Breast epithelium (tissue), 4 donors: ENCODE data around the gene KLHL41. TPM values are rescaled to one million over a fixed set of nuclear protein-coding genes. Genes with fewer than 3 reads are reported as not detected.

Experiments
- DNase-seq, 2 donors: peaks; one replicate each; pipeline ENCODE4 v3.0.0-alpha.2; 2019; ENCODE audit warnings: low spot score in 2 of 2
- H3K27ac ChIP-seq, 2 donors: fragments of 200-600 bp; sonication (generic) in 1 of 2; one replicate each; pipeline ENCODE4 v1.5.1; 2016 to 2019; ENCODE audit warnings: mild to moderate bottlenecking in 1 of 2
- H3K27me3 ChIP-seq, 2 donors: fragments of 200-600 bp; sonication (generic) in 1 of 2; one replicate each; pipeline versions ENCODE4 v1.5.1 to v1.6.0; 2017 to 2019; ENCODE audit warnings: control low read depth in 1 of 2, mild to moderate bottlenecking in 1 of 2
- H3K36me3 ChIP-seq: fragments of 200-600 bp; one replicate; pipeline ENCODE4 v1.5.1; 2019
- H3K4me1 ChIP-seq, 2 donors: fragments of 200-600 bp; sonication (generic); one replicate each; pipeline ENCODE4 v1.5.1; 2016 to 2019; ENCODE audit warnings: control low read depth in 1 of 2
- H3K4me3 ChIP-seq, 3 donors: fragments of 200-600 bp; sonication (generic); 1 replicate in 2 of 3; 2 replicates in 1 of 3; pipeline ENCODE4 v1.5.1; 2016 to 2019; ENCODE audit warnings: mild to moderate bottlenecking in 3 of 3, moderate library complexity in 2 of 3
- H3K9me3 ChIP-seq, 2 donors: fragments of 200-600 bp; sonication (generic) in 1 of 2; one replicate each; pipeline ENCODE4 v1.5.1; 2016 to 2019; ENCODE audit warnings: control low read depth in 1 of 2
- CTCF ChIP-seq, 3 donors: fragments of 450-650 bp; IDR thresholded peaks; one replicate each; pipeline ENCODE4 v1.5.1; 2016 to 2017; ENCODE audit warnings: antibody characterized with exemption in 3 of 3, mild to moderate bottlenecking in 3 of 3, moderate library complexity in 3 of 3
- POLR2A ChIP-seq: fragments of 450-650 bp; IDR thresholded peaks from one replicate; pipeline ENCODE4 v1.6.1; 2016; ENCODE audit warnings: antibody characterized with exemption, mild to moderate bottlenecking, moderate library complexity
- POLR2AphosphoS5 ChIP-seq, 3 donors: sonication (generic); formaldehyde crosslinking; IDR thresholded peaks; one replicate each; pipeline ENCODE4 v1.6.1; 2017; ENCODE audit warnings: antibody characterized with exemption in 3 of 3
- intact Hi-C: fragments of 100-400 bp; cut with DNase I; formaldehyde crosslinking; loops from one replicate; pipeline ENCODE4 v1.15.1; 2023; ENCODE audit warnings: low total_unique reads
- total RNA-seq, 3 donors: library from RNA; depleted of rRNA; stranded (reverse); fragments of >200 nt; gene quantifications; one replicate each; pipeline ENCODE4 v1.1.0, GENCODE V29; 2016

The KLHL41 gene
- total RNA-seq, 3 donors from 2014 or later, result 0.64 to 2.3 (median 0.66) TPM

GRCh38 chr2:169507698-169508097, 1.8 kb upstream of the KLHL41 start:
- Histone ChIP-seq H3K4me1 (no peaks in the 10 kb centered on the region), H3K4me3 (no peak overlapping the region), H3K27ac (no peak overlapping the region), H3K27me3 (no peaks in the 10 kb centered on the region), H3K9me3 (no peaks in the 10 kb centered on the region), H3K36me3 (peaks cover 5% of the 10 kb centered on the region)
- TF ChIP-seq CTCF (IDR thresholded peaks at IDR 0.05) (no peak), POLR2AphosphoS5 (IDR thresholded peaks at IDR 0.05) (no peak), POLR2A (no peak)
- intact Hi-C loops, result no loop called here
- DNase-seq, result no peak

- Histone ChIP-seq H3K4me1 (no peaks in the 10 kb centered on the region), H3K4me3 (no peak overlapping the region), H3K27ac (no peak overlapping the region), H3K36me3 (no peaks in the 10 kb centered on the region), H3K9me3 (no peaks in the 10 kb centered on the region), H3K27me3 (no peaks in the 10 kb centered on the region)
- intact Hi-C loops, result no loop called here
- no peak for DNase-seq
- TF ChIP-seq POLR2AphosphoS5 (IDR thresholded peaks at IDR 0.05) (no peak), POLR2A (no peak), CTCF (IDR thresholded peaks at IDR 0.05) (no peak)
These were observed 453 bp downstream of the KLHL41 start for GRCh38 chr2:169509955-169510354.

- Histone ChIP-seq H3K9me3 (no peaks in the 10 kb centered on the region), H3K36me3 (no peaks in the 10 kb centered on the region), H3K4me1 (no peaks in the 10 kb centered on the region), H3K4me3 (no peak overlapping the region), H3K27ac (no peak overlapping the region), H3K27me3 (no peaks in the 10 kb centered on the region)
- no peak for DNase-seq
- no peak for TF ChIP-seq POLR2A
- TF ChIP-seq CTCF (IDR thresholded peaks at IDR 0.05), result no peak
- TF ChIP-seq POLR2AphosphoS5 (IDR thresholded peaks at IDR 0.05), result no peak
- intact Hi-C loops, result no loop called here
These were observed 994 bp downstream of the KLHL41 start for GRCh38 chr2:169510496-169510895.

- Histone ChIP-seq H3K27me3 (no peaks in the 10 kb centered on the region), H3K9me3 (no peaks in the 10 kb centered on the region), H3K4me3 (no peak overlapping the region), H3K4me1 (no peaks in the 10 kb centered on the region), H3K27ac (no peak overlapping the region), H3K36me3 (no peaks in the 10 kb centered on the region)
- TF ChIP-seq POLR2A (no peak), CTCF (IDR thresholded peaks at IDR 0.05) (no peak), POLR2AphosphoS5 (IDR thresholded peaks at IDR 0.05) (no peak)
- intact Hi-C loops, result no loop called here
- no peak for DNase-seq
These were observed 2.3 kb downstream of the KLHL41 start for GRCh38 chr2:169511818-169512217.

- Histone ChIP-seq H3K9me3 (no peaks in the 10 kb centered on the region), H3K27ac (no peak overlapping the region), H3K27me3 (no peaks in the 10 kb centered on the region), H3K4me3 (no peak overlapping the region), H3K4me1 (no peaks in the 10 kb centered on the region), H3K36me3 (no peaks in the 10 kb centered on the region)
- TF ChIP-seq CTCF (IDR thresholded peaks at IDR 0.05) (no peak), POLR2A (no peak), POLR2AphosphoS5 (IDR thresholded peaks at IDR 0.05) (no peak)
- no peak for DNase-seq
- intact Hi-C loops, result no loop called here
These were observed 3.0 kb downstream of the KLHL41 start for GRCh38 chr2:169512525-169512924.
